ENCODE data around the gene GNAL. TPM values are rescaled to one million over a fixed set of nuclear protein-coding genes. Genes with fewer than 3 reads are reported as not detected.

The GNAL gene
- total RNA-seq, 2 experiments from 2014 or later, result 0.11 to 0.19 TPM

DNA sequence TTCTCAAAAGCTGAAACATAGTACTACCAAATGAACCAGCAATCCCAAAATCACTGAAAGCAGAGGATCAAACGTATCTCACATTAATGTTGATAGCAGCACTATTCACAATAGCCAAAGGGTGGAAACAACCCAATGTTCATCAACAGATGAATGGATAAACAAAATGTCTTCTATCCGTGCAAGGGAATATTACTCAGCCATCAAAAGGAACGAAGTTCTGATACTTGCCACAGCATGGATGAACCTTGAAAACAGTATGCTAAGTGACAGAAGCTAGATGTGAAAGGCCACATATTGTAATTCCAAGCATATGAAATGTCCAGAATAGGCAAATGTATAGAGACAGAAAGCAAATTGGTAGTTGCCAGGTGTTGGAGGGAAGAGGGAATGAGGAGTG lies 105.1 kb downstream of the GNAL start:
- no peak for ATAC-seq (ENCODE audit: poor library complexity)
- Histone ChIP-seq H3K4me1 (ENCODE audit: insufficient read depth, low read length) (no peaks in the 10 kb centered on the region), H3K27ac (ENCODE audit: low read depth in 1 of 2, low read length in 2 of 2) (no peak overlapping the region), H3K9me3 (ENCODE audit: control insufficient read depth in 1 of 2, insufficient read depth in 1 of 2, low read length in 2 of 2) (no peaks in the 10 kb centered on the region), H3K4me3 (ENCODE audit: low read length) (no peak overlapping the region), H3K27me3 (ENCODE audit: control insufficient read depth in 1 of 2, insufficient read depth in 2 of 2, low read length in 2 of 2) (peaks cover 0 to 8% of the 10 kb centered on the region in 2 experiments), H3K36me3 (ENCODE audit: insufficient read depth, low read length) (no peaks in the 10 kb centered on the region)
- DNase-seq, result no peak
- no peaks in the 10 kb centered on the region for H3K4me1 Mint-ChIP-seq (ENCODE audit: low read depth)
- CTCF ChIA-PET, result no interaction called here
- no peaks in the 10 kb centered on the region for H3K36me3 Mint-ChIP-seq (ENCODE audit: low read depth)
- intact Hi-C loops (cut with DNase I, micrococcal nuclease), result no loop called here
- POLR2A ChIA-PET, result no interaction called here
- peaks cover 17% of the 10 kb centered on the region for H3K27me3 Mint-ChIP-seq
- no peak overlapping the region for H3K4me3 Mint-ChIP-seq
- H3K27ac Mint-ChIP-seq, result no peak overlapping the region
- H3K9me3 Mint-ChIP-seq, result no peaks in the 10 kb centered on the region
- TF ChIP-seq, protein P1, sequence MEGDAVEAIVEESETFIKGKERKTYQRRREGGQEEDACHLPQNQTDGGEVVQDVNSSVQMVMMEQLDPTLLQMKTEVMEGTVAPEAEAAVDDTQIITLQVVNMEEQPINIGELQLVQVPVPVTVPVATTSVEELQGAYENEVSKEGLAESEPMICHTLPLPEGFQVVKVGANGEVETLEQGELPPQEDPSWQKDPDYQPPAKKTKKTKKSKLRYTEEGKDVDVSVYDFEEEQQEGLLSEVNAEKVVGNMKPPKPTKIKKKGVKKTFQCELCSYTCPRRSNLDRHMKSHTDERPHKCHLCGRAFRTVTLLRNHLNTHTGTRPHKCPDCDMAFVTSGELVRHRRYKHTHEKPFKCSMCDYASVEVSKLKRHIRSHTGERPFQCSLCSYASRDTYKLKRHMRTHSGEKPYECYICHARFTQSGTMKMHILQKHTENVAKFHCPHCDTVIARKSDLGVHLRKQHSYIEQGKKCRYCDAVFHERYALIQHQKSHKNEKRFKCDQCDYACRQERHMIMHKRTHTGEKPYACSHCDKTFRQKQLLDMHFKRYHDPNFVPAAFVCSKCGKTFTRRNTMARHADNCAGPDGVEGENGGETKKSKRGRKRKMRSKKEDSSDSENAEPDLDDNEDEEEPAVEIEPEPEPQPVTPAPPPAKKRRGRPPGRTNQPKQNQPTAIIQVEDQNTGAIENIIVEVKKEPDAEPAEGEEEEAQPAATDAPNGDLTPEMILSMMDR (IDR thresholded peaks at IDR 0.05), result no peak

- H3K4me1 ChIP-seq (ENCODE audit: insufficient read depth, low read length), result no peaks in the 10 kb centered on the region
- TF ChIP-seq, protein P1 (IDR thresholded peaks at IDR 0.05), result no peak
- CTCF ChIA-PET, result interaction anchor here (1.8 kb wide), 1 partner anchor 9 kb away, joined by 4 read pairs; no protein-coding TSS in a partner anchor
- no peak for DNase-seq
- no peaks in the 10 kb centered on the region for H3K9me3 Mint-ChIP-seq
- intact Hi-C loops (cut with DNase I, micrococcal nuclease), result no loop called here
- H3K9me3 ChIP-seq (ENCODE audit: control insufficient read depth in 1 of 2, insufficient read depth in 1 of 2, low read length in 2 of 2), result no peaks in the 10 kb centered on the region
- H3K4me3 Mint-ChIP-seq, result no peak overlapping the region
- H3K27me3 Mint-ChIP-seq, result peaks cover 11% of the 10 kb centered on the region
- no peaks in the 10 kb centered on the region for H3K4me1 Mint-ChIP-seq (ENCODE audit: low read depth)
- no peak for ATAC-seq (ENCODE audit: poor library complexity)
- H3K27ac Mint-ChIP-seq, result no peak overlapping the region
- H3K36me3 Mint-ChIP-seq (ENCODE audit: low read depth), result no peaks in the 10 kb centered on the region
- no peaks in the 10 kb centered on the region for H3K36me3 ChIP-seq (ENCODE audit: insufficient read depth, low read length)
- no peak overlapping the region for H3K27ac ChIP-seq (ENCODE audit: low read depth in 1 of 2, low read length in 2 of 2)
- peaks cover 0 to 8% of the 10 kb centered on the region in 2 experiments for H3K27me3 ChIP-seq (ENCODE audit: control insufficient read depth in 1 of 2, insufficient read depth in 2 of 2, low read length in 2 of 2)
- POLR2A ChIA-PET, result no interaction called here
- H3K4me3 ChIP-seq (ENCODE audit: low read length), result no peak overlapping the region
These were observed 106.9 kb downstream of the GNAL start for GRCh38 chr18:11795916-11796315.

DNA sequence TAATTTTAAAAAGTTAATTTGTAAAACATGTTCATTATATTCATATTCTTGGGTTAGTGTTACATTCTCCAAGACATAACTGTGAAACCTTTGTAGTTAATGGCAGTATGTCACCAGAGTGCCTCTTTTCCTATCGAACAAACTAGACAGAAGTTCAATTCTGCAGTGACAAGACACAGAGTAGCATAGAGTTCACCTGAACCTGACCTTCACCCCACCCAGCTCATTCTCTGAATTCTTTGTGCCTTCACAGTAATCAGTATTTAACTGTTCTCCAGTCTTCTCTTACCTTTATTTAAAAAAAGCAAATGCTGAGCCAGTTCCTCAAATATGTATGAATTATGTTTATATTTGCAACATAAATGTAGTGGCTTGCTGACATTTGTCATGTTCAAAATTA lies 109.2 kb downstream of the GNAL start:
- ChIA-PET POLR2A (no interaction called here), CTCF (no interaction called here)
- ATAC-seq (ENCODE audit: poor library complexity) (no peak), DNase-seq (no peak)
- Histone ChIP-seq H3K27me3 (ENCODE audit: control insufficient read depth in 1 of 2, insufficient read depth in 2 of 2, low read length in 2 of 2) (no peaks in the 10 kb centered on the region), H3K9me3 (ENCODE audit: control insufficient read depth in 1 of 2, insufficient read depth in 1 of 2, low read length in 2 of 2) (no peaks in the 10 kb centered on the region), H3K4me3 (ENCODE audit: low read length) (no peak overlapping the region), H3K27ac (ENCODE audit: low read depth in 1 of 2, low read length in 2 of 2) (no peak overlapping the region), H3K36me3 (ENCODE audit: insufficient read depth, low read length) (no peaks in the 10 kb centered on the region), H3K4me1 (ENCODE audit: insufficient read depth, low read length) (no peaks in the 10 kb centered on the region)
- H3K4me1 Mint-ChIP-seq (ENCODE audit: low read depth), result no peaks in the 10 kb centered on the region
- no peaks in the 10 kb centered on the region for H3K9me3 Mint-ChIP-seq
- no peaks in the 10 kb centered on the region for H3K36me3 Mint-ChIP-seq (ENCODE audit: low read depth)
- intact Hi-C loops (cut with DNase I, micrococcal nuclease), result no loop called here
- H3K27me3 Mint-ChIP-seq, result peaks cover 6% of the 10 kb centered on the region
- no peak overlapping the region for H3K4me3 Mint-ChIP-seq
- TF ChIP-seq, protein P1 (IDR thresholded peaks at IDR 0.05), result no peak
- no peak overlapping the region for H3K27ac Mint-ChIP-seq
